Stomach (tissue), 9 donors: Measurements from ENCODE around the gene TPI1. TPM values are rescaled to one million over a fixed set of nuclear protein-coding genes. Genes with fewer than 3 reads are reported as not detected.

Source experiments
- DNase-seq, 2 donors: peaks; one replicate each; pipeline versions ENCODE4 v3.0.0 to v3.0.0-alpha.2; 2013 to 2019
- H3K27ac ChIP-seq, 5 donors: fragments of 200-600 bp in 4 of 5; sonication (generic) in 4 of 5; one replicate each; pipeline ENCODE4 v1.5.1; 2013 to 2019; ENCODE audit warnings: mild to moderate bottlenecking in 1 of 5, moderate library complexity in 1 of 5
- H3K27me3 ChIP-seq, 3 donors: fragments of 200-600 bp; sonication (generic); one replicate each; pipeline ENCODE4 v1.5.1; 2017 to 2019; ENCODE audit warnings: mixed run types in 1 of 3
- H3K36me3 ChIP-seq, 4 donors: fragments of 200-600 bp; sonication (generic); 1 replicate in 3 of 4; 2 replicates in 1 of 4; pipeline ENCODE4 v1.5.1; 2016 to 2019
- H3K4me1 ChIP-seq, 4 donors: fragments of 200-600 bp; sonication (generic); one replicate each; pipeline ENCODE4 v1.5.1; 2016 to 2019
- H3K4me3 ChIP-seq, 4 donors: fragments of 200-600 bp; sonication (generic) in 3 of 4; one replicate each; pipeline ENCODE4 v1.5.1; 2016 to 2019; ENCODE audit warnings: mild to moderate bottlenecking in 1 of 4
- H3K9me3 ChIP-seq, 4 donors: fragments of 200-600 bp; sonication (generic); one replicate each; pipeline ENCODE4 v1.5.1; 2016 to 2019
- EP300 ChIP-seq: sonication (generic); formaldehyde crosslinking; IDR thresholded peaks from one replicate; pipeline ENCODE4 v1.6.1; 2017; ENCODE audit warnings: antibody characterized with exemption
- POLR2A ChIP-seq, 4 donors: fragments of 450-650 bp; IDR thresholded peaks; one replicate each; pipeline ENCODE4 v1.6.1; 2016; ENCODE audit warnings: antibody characterized with exemption in 4 of 4, control low read depth in 2 of 4, mild to moderate bottlenecking in 1 of 4, moderate library complexity in 1 of 4
- POLR2AphosphoS5 ChIP-seq, 3 donors: sonication (generic); formaldehyde crosslinking; IDR thresholded peaks; one replicate each; pipeline ENCODE4 v1.6.1; 2016; ENCODE audit warnings: antibody characterized with exemption in 3 of 3
- WGBS, 5 donors: extraction: QIAGEN DNeasy Blood & Tissue Kit in 3 of 5; methylation state at CpG; one replicate each; pipeline versions ENCODE4 v1.1.5 to v1.1.7; 2013 to 2018; 5-methylcytosine and 5-hydroxymethylcytosine counted together
- intact Hi-C: fragments of 100-400 bp; cut with DNase I; formaldehyde crosslinking; loops from one replicate; pipeline ENCODE4 v1.15.1; 2023; ENCODE audit warnings: low total_unique reads
- polyA plus RNA-seq, 3 donors: library from polyadenylated mRNA; stranded (reverse); fragments of 200-250 nt; gene quantifications; one replicate each; pipeline ENCODE4 v1.2.3, GENCODE V29; 2013
- total RNA-seq, 5 donors: library from RNA; depleted of rRNA; stranded (reverse); fragments of >200 nt; gene quantifications; one replicate each; pipeline versions ENCODE4 v1.1.0 to v1.2.3, GENCODE V29; 2014 to 2016
- TF ChIP-seq, protein P1 (sequence below), 7 experiments: fragments of 450-650 bp in 4 of 7; fragments of 200-600 bp in 3 of 7; sonication (generic) in 3 of 7; IDR thresholded peaks; one replicate each; pipeline ENCODE4 v1.5.1; 2016 to 2019; ENCODE audit warnings: antibody characterized with exemption in 7 of 7, control low read depth in 2 of 7, mild to moderate bottlenecking in 1 of 7
- donor health status: healthy with polysubstance abuse.
- donor health status: Bipolar disorder and iron deficiency.
- donor health status: healthy.

Gene TPI1
- total and polyA plus RNA-seq, 8 donors: 131 to 526 (median 336) TPM

DNA sequence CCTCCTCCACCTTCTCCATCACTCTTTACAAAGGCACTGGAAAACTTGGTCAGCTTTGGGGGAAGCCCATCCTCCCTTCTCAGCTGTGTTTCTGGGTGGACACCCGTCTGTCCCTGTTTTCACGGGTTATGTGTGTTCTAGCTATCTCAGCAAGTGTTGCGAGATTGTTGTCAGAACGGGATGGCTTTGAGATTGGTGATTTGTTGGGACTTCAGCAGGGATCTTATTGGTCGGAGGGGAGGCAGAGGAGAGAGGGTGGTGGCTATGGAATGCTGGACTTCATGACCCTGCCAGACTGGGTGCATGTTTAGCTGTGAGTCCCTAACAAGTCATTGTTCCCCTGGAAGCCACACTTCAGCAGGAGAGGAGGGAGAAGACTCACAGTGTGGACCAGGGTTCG is 13.3 kb upstream of the TPI1 start:
- H3K4me3 ChIP-seq: no peak overlapping the region
- no peak for DNase-seq
- 65 to 77% (median 68%) methylated on average over 6 of the region's 6 CpGs for WGBS, 5 donors
- TF ChIP-seq EP300 (no peak), POLR2A (IDR thresholded peaks at IDR 0.05) (no peak), POLR2AphosphoS5 (IDR thresholded peaks at IDR 0.05) (no peak)
- TF ChIP-seq, protein P1, sequence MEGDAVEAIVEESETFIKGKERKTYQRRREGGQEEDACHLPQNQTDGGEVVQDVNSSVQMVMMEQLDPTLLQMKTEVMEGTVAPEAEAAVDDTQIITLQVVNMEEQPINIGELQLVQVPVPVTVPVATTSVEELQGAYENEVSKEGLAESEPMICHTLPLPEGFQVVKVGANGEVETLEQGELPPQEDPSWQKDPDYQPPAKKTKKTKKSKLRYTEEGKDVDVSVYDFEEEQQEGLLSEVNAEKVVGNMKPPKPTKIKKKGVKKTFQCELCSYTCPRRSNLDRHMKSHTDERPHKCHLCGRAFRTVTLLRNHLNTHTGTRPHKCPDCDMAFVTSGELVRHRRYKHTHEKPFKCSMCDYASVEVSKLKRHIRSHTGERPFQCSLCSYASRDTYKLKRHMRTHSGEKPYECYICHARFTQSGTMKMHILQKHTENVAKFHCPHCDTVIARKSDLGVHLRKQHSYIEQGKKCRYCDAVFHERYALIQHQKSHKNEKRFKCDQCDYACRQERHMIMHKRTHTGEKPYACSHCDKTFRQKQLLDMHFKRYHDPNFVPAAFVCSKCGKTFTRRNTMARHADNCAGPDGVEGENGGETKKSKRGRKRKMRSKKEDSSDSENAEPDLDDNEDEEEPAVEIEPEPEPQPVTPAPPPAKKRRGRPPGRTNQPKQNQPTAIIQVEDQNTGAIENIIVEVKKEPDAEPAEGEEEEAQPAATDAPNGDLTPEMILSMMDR (IDR thresholded peaks at IDR 0.05): no peak
- peak overlapping the region in 2 of 5 donors; percentile 95 to 96 for H3K27ac ChIP-seq
- H3K4me1 ChIP-seq: peaks cover 9 to 37% (median 25%) of the 10 kb centered on the region in 4 donors
- H3K27me3 ChIP-seq: no peaks in the 10 kb centered on the region
- intact Hi-C loops: no loop called here
- H3K36me3 ChIP-seq: peaks cover 38 to 46% (median 44%) of the 10 kb centered on the region in 4 donors
- H3K9me3 ChIP-seq: no peaks in the 10 kb centered on the region

DNA sequence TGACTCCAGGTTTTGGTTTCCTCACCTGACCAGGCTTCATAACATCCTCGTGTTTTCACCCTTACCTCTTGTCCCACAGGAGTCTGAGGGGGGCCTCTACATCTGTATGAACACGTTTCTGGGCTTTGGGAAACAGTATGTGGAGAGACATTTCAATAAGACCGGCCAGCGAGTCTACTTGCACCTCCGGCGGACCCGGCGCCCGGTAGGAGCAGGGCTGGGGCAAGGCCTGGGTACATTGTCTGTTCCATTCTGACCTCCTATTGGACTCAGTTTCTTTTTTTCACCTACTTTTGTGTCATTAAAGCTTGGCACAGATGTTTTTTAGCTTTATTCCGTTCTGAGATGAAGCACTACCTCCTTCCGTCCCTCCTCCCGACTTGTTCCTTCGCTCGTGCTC is 12.0 kb upstream of the TPI1 start:
- intact Hi-C loops: no loop called here
- WGBS, 5 donors: 89 to 93% (median 91%) methylated on average over 14 of the region's 14 CpGs
- H3K36me3 ChIP-seq: peaks cover 51 to 53% (median 53%) of the 10 kb centered on the region in 4 donors
- H3K27me3 ChIP-seq: no peaks in the 10 kb centered on the region
- TF ChIP-seq POLR2AphosphoS5 (IDR thresholded peaks at IDR 0.05) (no peak), EP300 (no peak), POLR2A (IDR thresholded peaks at IDR 0.05) (no peak)
- TF ChIP-seq, protein P1 (IDR thresholded peaks at IDR 0.05): no peak
- peaks cover 9 to 31% (median 25%) of the 10 kb centered on the region in 4 donors for H3K4me1 ChIP-seq
- no peak overlapping the region for H3K27ac ChIP-seq
- H3K9me3 ChIP-seq: no peaks in the 10 kb centered on the region
- no peak overlapping the region for H3K4me3 ChIP-seq
- no peak for DNase-seq

DNA sequence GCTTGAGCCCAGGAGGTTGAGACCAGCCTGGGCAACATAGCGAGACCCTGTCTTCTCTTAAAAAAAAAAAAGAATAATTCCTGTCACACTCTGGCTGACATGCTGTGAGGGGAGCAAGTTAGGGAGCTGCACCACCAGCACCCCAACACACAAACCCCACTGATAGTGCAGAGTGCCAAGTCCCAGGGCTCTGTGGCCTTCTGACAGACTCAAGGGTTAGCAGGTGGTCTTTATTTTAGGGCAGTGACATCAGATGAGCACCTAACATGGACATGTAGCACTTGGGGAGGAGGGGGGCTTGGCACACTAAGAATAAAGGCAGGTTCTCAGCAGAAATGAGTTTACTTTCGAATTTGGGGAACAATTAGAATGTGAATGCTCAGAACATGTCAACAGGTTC is 8.5 kb upstream of the TPI1 start:
- H3K27me3 ChIP-seq: no peaks in the 10 kb centered on the region
- peaks cover 0 to 10% (median 5%) of the 10 kb centered on the region in 4 donors for H3K4me1 ChIP-seq
- DNase-seq: no peak
- intact Hi-C loops: no loop called here
- peaks cover 77 to 88% (median 87%) of the 10 kb centered on the region in 4 donors for H3K36me3 ChIP-seq
- TF ChIP-seq POLR2AphosphoS5 (IDR thresholded peaks at IDR 0.05) (no peak), POLR2A (IDR thresholded peaks at IDR 0.05) (no peak), EP300 (no peak)
- TF ChIP-seq, protein P1 (IDR thresholded peaks at IDR 0.05): no peak
- H3K27ac ChIP-seq: no peak overlapping the region
- H3K4me3 ChIP-seq: no peak overlapping the region
- no peaks in the 10 kb centered on the region for H3K9me3 ChIP-seq
- WGBS, 5 donors: 87 to 100% (median 94%) methylated on average over 2 of the region's 2 CpGs

DNA sequence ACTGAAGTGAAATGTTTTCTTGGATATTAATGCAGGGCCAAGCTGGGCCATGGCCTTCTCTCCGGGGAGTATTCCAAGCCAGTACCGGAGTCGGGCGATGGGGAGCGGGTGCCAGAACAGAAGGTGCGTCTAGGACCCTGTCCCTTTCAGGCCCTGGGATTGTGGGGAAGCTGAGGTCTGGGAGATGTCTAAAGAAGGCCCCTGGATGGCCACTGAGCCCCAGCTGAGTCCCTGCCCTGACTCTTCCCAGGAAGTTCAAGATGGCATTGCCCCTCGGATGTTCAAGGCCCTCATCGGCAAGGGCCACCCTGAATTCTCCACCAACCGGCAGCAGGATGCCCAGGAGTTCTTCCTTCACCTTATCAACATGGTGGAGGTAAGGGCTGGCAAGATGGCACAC is 7.2 kb upstream of the TPI1 start:
- Histone ChIP-seq H3K27me3 (no peaks in the 10 kb centered on the region), H3K9me3 (no peaks in the 10 kb centered on the region), H3K4me3 (no peak overlapping the region), H3K4me1 (no peaks in the 10 kb centered on the region), H3K27ac (no peak overlapping the region), H3K36me3 (peaks cover 90 to 100% (median 99%) of the 10 kb centered on the region in 4 donors)
- intact Hi-C loops: no loop called here
- TF ChIP-seq, protein P1 (IDR thresholded peaks at IDR 0.05): no peak
- TF ChIP-seq POLR2A (IDR thresholded peaks at IDR 0.05): no peak
- no peak for TF ChIP-seq EP300
- TF ChIP-seq POLR2AphosphoS5 (IDR thresholded peaks at IDR 0.05): no peak
- WGBS, 5 donors: 90 to 97% (median 96%) methylated on average over 6 to 9 of the region's 9 CpGs
- no peak for DNase-seq
